Panc1 (cell line): ENCODE measurements around the gene MMAB. TPM values are rescaled to one million over a fixed set of nuclear protein-coding genes. Genes with fewer than 3 reads are reported as not detected.

Experiments
- ATAC-seq: fragments of 200-7000 bp; cut with Tn5 transposase; 2 replicates; pipeline ENCODE4 v1.9.1; 2020; ENCODE audit warnings: mild to moderate bottlenecking, moderate library complexity
- BruUV-seq: library from RNA; stranded (reverse); fragments of 400-500 nt; replicated peaks from 2 replicates; lab custom pipeline; 2021; lab: Mats Ljungman, UMichigan
- CTCF ChIA-PET: fragments of 300-600 bp; sonication (Branson Sonifier 250); formaldehyde crosslinking; loops from one replicate; lab custom pipeline; 2022; ENCODE audit warnings: antibody characterized with exemption; lab: Charles Lee
- POLR2A ChIA-PET: fragments of 300-600 bp; sonication (Branson Sonifier 250); formaldehyde crosslinking; loops from one replicate; lab custom pipeline; 2022; ENCODE audit warnings: antibody characterized with exemption; lab: Charles Lee
- DNase-seq: peaks from one replicate; pipeline ENCODE4 v3.0.0-alpha.2; 2010; ENCODE audit warnings: low read depth, low spot score
- H3K27ac ChIP-seq: 2 replicates; pipeline ENCODE4 v1.5.1; 2011; ENCODE audit warnings: mild to moderate bottlenecking, low read length, inconsistent platforms
- H3K27me3 ChIP-seq: fragments of 200-500 bp; sonication (Bioruptor generic); 2 replicates; pipeline ENCODE4 v1.6.0; 2014; ENCODE audit warnings: low read length, inconsistent platforms; ENCODE audit not compliant: control insufficient read depth, insufficient read depth
- H3K36me3 ChIP-seq: fragments of 200-500 bp; sonication (Bioruptor generic); 2 replicates; pipeline ENCODE4 v1.5.1; 2014; ENCODE audit warnings: inconsistent platforms, mild to moderate bottlenecking, low read length, moderate library complexity; ENCODE audit not compliant: control insufficient read depth, insufficient read depth
- H3K4me1 ChIP-seq: 2 replicates; pipeline ENCODE4 v1.5.1; 2011; ENCODE audit warnings: inconsistent platforms, mild to moderate bottlenecking, low read length, moderate library complexity; ENCODE audit not compliant: control insufficient read depth, insufficient read depth
- H3K4me3 ChIP-seq, 2 experiments: 2 replicates each; pipeline ENCODE4 v1.5.1; 2011 to 2012; ENCODE audit warnings: low read depth in 2 of 2, low read length in 2 of 2, mild to moderate bottlenecking in 2 of 2, inconsistent platforms in 1 of 2, moderate library complexity in 1 of 2
- H3K9me3 ChIP-seq: fragments of 200-500 bp; sonication (Bioruptor generic); 2 replicates; pipeline ENCODE4 v1.5.1; 2014; ENCODE audit warnings: low read depth, mild to moderate bottlenecking, inconsistent platforms, low read length, moderate library complexity; ENCODE audit not compliant: control insufficient read depth, insufficient read depth
- CTCF ChIP-seq: fragments of 450-650 bp; IDR thresholded peaks from 2 replicates; pipeline ENCODE4 v1.5.1; 2017; ENCODE audit warnings: mild to moderate bottlenecking
- POLR2AphosphoS5 ChIP-seq: IDR thresholded peaks from 2 replicates; pipeline ENCODE4 v1.6.1; 2012; ENCODE audit warnings: mild to moderate bottlenecking, low read depth, low read length, moderate library complexity
- REST ChIP-seq, 2 experiments: IDR thresholded peaks; 2 replicates each; pipeline ENCODE4 v1.6.1; 2011 to 2012; ENCODE audit warnings: low read depth in 2 of 2, control low read depth in 1 of 2, low read length in 1 of 2, mild to moderate bottlenecking in 1 of 2, moderate library complexity in 1 of 2; ENCODE audit not compliant: insufficient read depth in 1 of 2
- SIN3A ChIP-seq: IDR thresholded peaks from 2 replicates; pipeline ENCODE4 v1.6.1; 2012; ENCODE audit warnings: low read depth, mild to moderate bottlenecking, low read length, moderate library complexity, borderline replicate concordance; ENCODE audit not compliant: insufficient read depth
- TCF7L2 ChIP-seq: IDR thresholded peaks from 2 replicates; pipeline ENCODE4 v1.6.1; 2011; ENCODE audit warnings: mild to moderate bottlenecking, low read depth, low read length, inconsistent platforms
- in situ Hi-C: cut with HindIII; loops from 2 replicates; pipeline ENCODE4 v1.10.0; 2016; ENCODE audit warnings: low sequenced_read_pairs, low pct_unique_long_range_greater_than_20kb
- intact Hi-C: fragments of 100-400 bp; cut with micrococcal nuclease; formaldehyde crosslinking; loops from one replicate; pipeline ENCODE4 v1.10.0; 2022; ENCODE audit not compliant: unreplicated experiment
- total RNA-seq: library from RNA; stranded (reverse); gene quantifications from one replicate; pipeline ENCODE4 v1.2.1, GENCODE V29; 2021; ENCODE audit not compliant: unreplicated experiment

MMAB gene
- total RNA-seq, 1 experiment from 2014 or later, result 58.6 TPM

- ChIA-PET POLR2A (no interaction called here), CTCF (no interaction called here)
- H3K27ac ChIP-seq, result no peak overlapping the region
- intact Hi-C loops, result no loop called here
- H3K27me3 ChIP-seq, result no peaks in the 10 kb centered on the region; the same call in 1 of the 2 replicates
- in situ Hi-C loops, result no loop called here
- no TSS peak for BruUV-seq
- no peaks in the 10 kb centered on the region for H3K36me3 ChIP-seq
- DNase-seq (no peak), ATAC-seq (no peak)
- H3K9me3 ChIP-seq, result no peaks in the 10 kb centered on the region
- H3K4me3 ChIP-seq, result no peak overlapping the region
- no peaks in the 10 kb centered on the region for H3K4me1 ChIP-seq
- TF ChIP-seq REST (IDR thresholded peaks at IDR 0.05; ENCODE audit: insufficient read depth in 1 of 2, low read depth in 2 of 2, low read length in 1 of 2), result no peak
Observed at GRCh38 chr12:109608270-109608669, 35.0 kb upstream of the MMAB start.

- Histone ChIP-seq H3K36me3 (no peaks in the 10 kb centered on the region), H3K27me3 (no peaks in the 10 kb centered on the region; the same call in 1 of the 2 replicates), H3K4me3 (no peak overlapping the region), H3K27ac (no peak overlapping the region), H3K4me1 (no peaks in the 10 kb centered on the region), H3K9me3 (no peaks in the 10 kb centered on the region)
- no TSS peak for BruUV-seq
- TF ChIP-seq CTCF, result no peak
- TF ChIP-seq REST (IDR thresholded peaks at IDR 0.05; ENCODE audit: insufficient read depth in 1 of 2, low read depth in 2 of 2, low read length in 1 of 2), result no peak
- no peak for TF ChIP-seq POLR2AphosphoS5
- TF ChIP-seq TCF7L2, result no peak
- TF ChIP-seq SIN3A, result no peak
- in situ Hi-C loops, result no loop called here
- intact Hi-C loops, result no loop called here
- ATAC-seq (no peak), DNase-seq (no peak)
- CTCF ChIA-PET, result no interaction called here
- POLR2A ChIA-PET, result no interaction called here
Observed at GRCh38 chr12:109607618-109608017, 34.3 kb upstream of the MMAB start.
